ENCODE results near the gene THEM4.

THEM4 gene

DNA sequence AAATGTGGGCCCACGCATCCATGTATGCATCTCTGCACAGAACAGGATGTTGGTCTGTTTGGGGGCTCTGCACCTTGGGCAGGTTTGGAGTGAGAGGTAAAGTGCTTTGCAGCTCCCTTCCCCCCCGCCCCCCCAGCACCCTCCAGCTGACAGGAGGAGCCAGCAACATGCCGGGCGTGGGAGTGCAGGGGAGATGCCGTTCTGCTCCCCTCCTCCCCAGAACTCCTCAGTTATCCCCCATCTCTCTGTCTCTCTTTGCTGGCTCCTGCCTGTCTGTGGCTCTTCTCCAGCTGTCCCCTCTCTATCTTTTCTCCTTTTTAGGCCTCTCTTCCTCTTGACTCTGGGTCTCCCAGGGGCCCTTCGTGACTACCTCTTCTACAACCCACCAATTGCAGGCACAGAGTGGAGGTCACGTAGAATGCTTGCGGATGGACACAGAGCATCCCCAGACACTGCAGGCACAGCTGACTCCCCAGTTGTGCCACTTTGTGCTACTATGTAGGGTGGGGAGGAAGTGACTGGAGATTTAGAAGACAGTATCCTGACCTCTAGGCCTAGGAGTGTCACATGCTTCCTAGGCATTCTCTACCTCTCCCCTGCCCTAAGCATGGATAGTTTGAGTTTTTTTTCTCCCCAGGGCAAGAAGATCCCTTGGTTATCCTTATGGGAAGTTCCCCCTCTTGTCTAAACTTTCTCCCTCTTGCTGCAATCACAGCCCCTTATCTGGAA, 76.0 kb downstream of the THEM4 start:
- no peak for DNase-seq

DNA sequence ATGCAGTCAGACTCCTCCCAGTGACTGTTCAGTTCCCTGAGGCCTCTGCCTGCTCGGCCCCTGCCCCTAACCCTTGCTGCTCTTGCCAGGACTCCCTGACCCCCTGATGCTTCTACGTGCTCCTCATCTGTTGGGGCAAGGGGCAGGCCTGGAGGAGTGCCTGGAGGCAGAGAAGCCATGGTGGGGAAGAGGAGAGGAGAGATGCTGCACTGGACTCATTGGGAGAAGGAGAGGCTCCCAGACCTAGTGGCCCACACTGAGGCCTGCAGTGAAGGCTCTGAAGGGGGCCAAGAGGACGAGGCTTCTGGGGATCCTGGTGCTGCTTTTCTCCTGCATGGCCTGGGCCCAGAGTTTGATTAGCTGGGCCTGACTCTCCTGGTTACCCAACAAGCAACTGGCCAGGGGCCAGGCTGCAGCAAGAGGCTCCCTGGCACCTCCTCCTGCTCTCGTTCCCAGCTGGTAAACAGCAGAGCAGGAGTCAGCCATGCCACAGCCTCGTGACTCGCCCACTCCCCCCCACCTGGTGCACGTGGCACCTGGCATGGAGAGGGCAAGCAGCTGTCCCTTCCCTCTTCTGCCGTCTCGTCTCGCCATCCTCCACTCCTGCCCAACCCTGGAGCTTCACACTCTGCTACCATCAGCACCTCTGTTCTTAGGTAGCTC, 76.9 kb downstream of the THEM4 start:
- no peak for DNase-seq

DNA sequence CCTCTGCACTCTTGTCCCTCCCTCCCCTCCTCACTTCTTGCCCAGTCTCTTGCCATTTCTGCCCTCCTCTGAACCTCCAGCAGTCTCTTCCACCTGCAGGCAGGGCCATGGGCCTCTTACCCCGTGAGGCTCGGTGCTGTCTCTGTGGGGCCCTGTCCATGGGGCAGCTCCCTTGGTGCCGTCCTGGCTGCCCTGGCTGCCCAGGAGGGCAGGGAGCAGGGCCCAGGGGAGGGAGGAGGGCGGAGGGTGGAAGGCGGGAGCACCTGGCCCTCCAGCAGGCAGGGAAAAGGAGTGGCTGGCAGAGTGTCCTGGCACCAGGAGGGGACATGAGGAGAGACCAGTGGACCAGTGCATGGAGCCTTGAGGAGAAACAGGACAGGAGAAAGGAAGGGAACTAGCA, 77.7 kb downstream of the THEM4 start, which contains the start of gene RORC:
Gene RORC, minus strand, starts transcription at position 198 of the 400 bp plus-strand sequence. Its CDS starts 38 bp downstream, at position 160.
- no peak for DNase-seq

GRCh38 chr1:151831256-151831591, 78.1 kb downstream of the THEM4 start:
- no peak for DNase-seq

- no peak for DNase-seq
Measured at GRCh38 chr1:151830055-151830454, 79.3 kb downstream of the THEM4 start.

- DNase-seq: peak; percentile 11
Measured at GRCh38 chr1:151829352-151830046, 79.8 kb downstream of the THEM4 start.

GRCh38 chr1:151828921-151829320, 80.4 kb downstream of the THEM4 start:
- DNase-seq: peak; percentile 45

GRCh38 chr1:151827853-151828252, 81.5 kb downstream of the THEM4 start:
- no peak for DNase-seq

- DNase-seq: no peak
Measured at GRCh38 chr1:151825751-151826660, 83.3 kb downstream of the THEM4 start.

DNA sequence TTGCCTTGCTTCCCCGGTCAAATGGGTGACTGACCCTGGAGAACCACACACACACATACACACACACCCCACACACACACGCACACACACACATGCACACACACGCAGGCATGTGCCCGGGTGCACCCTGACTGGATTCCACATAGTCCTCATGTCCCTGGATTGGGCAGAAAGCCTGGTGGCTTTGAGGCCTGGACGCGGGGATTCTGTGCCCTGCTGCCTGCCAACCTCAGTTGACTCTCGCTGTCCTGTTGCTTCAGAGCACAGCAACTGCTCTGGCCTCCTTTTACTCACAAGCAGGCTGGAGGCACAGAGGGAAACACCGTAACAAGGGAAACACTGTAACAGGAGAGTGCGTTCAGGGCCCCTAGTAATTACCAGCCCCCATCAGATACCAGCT, 84.1 kb downstream of the THEM4 start:
- no peak for DNase-seq

All from GF-D8 (cell line).